Glomerular visceral epithelial cell (primary cell): ENCODE results near the gene TSPAN18.
A peak's percentile ranks its signal among the peaks of the same experiment; 100 is the strongest.

Source experiments
- DNase-seq: peaks from one replicate; pipeline ENCODE4 v3.0.0-alpha.2; 2016; ENCODE audit errors: extremely low spot score

TSPAN18 gene

DNA sequence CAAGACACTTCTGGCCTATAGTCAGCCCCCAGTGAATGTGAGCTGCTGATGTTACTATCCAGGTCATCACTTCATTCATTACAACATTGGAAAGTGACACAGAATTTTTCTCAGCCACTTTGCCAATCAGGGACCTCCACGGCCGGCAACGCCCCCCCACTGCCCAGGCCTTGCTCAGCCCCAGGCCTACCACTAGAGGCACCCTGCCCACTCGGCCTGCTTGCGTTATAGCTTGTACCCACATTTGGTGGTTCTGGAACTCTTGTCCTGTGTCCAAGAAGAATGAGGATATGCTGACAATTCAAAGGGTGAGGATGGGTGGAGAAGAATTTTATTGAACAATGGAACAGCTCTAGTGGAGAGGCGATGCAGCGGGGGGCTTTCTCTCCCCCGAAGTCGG lies 96.2 kb downstream of the TSPAN18 start:
- no peak for DNase-seq

DNA sequence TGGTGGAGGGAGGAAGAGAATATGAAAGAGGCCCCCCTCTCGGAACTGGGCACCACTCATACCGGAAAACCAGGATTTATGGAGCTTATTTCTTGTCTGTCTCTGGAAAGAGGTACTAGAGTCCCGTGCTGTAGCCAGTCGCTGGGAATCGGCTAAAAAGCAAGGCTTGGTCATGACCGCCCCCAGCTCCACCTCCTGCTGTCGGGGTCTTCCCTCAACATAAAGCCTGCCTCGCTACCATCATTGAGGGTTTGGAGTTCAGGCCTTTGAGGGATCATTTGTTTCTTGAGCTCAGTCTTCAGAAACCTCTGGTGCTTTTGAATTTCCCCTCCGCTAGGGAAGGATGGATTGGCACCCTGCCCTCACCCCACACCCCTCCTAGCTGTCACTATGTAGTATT lies 97.1 kb downstream of the TSPAN18 start:
- no peak for DNase-seq

DNA sequence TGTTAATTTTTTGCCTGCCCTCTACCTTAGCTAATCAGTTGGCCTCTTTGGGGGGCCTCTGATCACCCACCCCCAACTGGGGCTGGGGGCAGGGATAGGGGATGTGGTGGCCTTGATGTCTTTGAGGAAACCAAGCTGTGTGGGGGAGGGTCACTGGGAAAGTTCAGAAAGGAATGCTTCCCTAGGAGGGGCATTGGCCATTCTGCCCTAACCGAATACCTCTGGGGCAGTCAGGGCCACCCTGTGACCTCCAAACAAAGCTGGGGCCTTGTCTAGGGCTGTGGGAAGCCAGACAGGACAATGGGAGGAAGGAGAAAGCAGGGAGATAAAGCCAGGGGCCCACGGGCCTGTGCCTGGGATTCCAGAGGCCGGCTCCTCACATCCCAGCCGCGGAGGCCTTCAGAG lies 97.5 kb downstream of the TSPAN18 start:
- no peak for DNase-seq

DNA sequence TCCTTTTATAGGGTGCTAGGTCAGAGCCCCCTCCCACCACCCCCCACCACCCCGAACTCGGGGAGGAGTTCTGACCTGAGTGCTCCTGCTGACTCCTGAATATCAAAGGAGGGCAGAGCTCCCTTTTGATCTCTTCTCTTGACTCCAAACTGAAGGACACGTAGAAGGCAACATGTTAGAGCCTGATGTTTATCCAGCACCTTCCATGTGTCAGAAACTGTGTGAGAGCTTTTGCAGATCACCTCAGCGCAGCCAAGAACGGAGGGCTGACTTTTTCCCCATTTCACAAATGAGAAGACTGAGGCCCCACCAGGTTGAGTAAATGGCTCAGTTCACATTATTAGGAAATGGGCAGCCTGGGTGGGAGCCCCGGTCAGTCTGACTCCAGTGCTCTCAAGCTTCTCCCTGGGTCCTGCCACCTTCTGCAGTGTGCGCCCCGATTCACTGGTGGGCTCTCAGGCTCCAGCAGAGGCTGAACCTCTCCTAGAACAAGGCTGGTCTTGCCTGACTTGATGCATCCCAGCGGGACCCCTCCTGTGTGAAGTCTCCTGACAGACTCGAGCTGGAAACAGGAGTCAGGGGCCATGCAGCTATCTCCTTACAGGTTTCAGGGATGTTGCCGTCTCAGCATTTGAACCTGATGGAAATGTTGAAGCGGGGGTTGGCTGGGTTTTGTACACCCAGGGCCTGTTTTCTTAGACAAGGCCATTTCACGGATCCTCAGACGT lies 98.5 kb downstream of the TSPAN18 start:
- DNase-seq, result no peak

DNA sequence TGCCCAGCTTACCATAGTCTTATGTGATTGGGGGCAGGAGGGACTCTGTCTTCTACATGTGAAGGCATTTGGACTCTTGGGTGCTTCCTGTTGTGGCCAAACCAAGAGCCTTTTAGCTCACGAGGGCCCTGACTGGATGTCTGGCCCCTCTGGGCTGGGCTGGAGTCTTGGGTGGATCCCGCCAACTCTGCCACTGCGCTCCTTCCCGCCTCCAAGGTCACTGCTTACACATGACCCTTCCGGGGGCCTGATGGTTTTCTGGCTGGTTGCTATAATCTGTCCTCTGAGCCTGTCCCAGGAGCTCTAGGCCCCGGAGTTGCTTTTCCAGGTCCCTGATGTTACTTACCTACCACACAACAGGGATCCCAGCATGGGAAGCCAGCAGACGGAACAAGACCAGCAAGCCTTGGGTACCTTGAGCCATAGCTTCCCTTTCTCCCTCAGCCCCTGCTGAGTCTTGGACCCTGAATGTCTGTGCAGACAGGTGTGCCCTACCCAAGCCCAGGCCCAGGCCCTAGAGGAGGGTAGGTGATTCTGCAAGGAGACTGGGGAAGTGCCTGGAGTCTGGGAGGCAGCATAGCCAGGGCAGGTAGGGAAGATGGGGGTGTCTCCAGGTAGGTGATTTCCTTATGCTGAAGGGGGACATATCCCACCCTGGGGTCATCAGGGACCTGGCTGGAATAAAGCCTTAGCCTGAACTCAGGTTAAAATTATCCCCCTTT lies 100.3 kb downstream of the TSPAN18 start:
- no peak for DNase-seq

DNA sequence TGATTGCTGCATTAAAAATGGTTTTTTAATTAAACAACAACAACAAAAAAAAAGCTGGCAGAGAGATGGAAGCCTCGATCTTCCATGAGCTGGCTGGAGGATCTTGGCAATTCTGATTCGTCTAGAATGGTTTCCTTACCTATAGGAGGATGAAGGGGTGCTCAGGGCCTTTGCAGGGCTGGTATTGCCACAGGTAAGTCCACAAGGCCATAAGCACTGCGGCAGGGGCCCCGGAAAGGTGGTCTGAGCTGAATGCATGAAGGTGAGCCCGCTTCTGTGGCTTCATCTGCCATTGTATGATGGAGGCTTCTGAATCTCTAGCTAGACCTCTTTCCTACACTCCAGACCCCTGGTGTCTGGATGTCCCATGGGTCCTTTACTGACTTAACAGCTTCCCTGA lies 101.5 kb downstream of the TSPAN18 start:
- no peak for DNase-seq

DNA sequence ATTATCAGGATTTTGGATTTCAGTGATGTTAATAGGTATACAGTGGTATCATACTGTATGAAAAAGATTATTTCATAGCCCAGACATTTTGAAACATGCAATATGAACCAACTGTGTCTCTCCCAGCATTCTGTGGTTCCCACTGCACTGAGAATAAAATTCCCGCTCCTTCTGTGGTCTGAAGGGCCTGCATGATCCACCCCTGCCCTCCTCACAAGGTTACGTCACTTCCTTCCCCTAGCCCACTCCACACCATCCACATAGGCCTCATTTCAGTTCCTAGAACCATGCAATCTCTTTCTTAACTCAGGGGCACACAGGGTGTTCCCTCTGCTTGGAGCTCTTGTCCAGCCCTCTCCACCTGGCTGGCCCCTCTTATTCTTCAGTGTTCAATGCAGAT lies 103.1 kb downstream of the TSPAN18 start:
- no peak for DNase-seq

DNA sequence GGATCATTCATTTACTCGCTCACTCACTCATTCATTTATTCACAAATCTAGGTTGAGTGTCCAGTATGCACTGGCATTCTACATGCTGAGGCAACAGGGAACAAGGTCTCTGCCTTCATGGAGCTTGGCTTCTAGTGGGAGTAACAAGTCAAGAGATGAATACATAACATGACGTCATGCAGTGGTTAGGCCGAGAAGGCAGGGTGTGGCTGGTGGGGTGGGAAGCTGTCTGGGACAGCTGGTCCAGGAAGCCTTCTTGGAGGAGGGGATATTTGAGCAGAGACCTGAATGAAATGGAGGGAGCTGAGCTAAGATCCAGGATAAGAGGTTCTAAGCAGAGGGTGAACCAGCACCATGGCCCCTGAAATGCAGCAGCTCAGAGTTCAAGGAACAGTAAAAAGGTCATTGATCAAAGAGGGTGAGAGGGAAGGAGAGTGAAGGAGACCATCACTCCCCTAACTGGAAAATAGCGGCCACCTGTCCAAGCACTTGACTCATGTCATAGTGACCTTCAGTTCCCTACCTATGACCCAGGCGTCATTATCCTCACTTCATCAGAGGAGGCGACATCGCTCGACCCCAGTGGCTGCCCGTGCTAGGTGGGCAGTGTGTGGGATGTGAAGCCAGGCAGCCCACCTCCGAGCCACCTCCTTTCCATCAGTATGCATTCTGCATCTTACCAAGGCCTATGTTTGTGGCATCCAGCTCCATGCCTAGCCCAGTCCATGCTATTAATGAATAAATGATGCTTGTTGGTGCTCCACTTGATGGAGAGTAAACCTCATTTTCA lies 105.0 kb downstream of the TSPAN18 start:
- DNase-seq, result no peak

DNA sequence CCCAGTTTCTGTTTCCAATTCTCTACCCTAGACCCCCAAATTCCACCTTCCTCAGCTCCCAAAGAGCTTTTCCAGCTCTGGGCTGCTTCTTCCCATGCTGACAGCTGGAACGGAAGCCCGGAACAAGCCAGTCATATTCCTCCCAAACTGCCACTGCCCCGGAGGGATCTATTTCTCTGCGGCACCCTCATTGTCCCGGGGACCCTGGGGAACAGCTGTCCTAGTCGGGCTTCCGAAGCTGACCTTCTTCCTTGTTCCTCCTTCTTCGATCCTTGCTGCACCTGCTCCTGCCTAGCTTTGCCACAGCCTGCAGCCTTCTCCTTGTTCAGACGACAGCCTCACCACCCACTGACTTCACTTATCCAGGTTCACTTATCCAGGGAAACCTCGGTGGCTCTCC lies 105.7 kb downstream of the TSPAN18 start:
- DNase-seq, result no peak

DNA sequence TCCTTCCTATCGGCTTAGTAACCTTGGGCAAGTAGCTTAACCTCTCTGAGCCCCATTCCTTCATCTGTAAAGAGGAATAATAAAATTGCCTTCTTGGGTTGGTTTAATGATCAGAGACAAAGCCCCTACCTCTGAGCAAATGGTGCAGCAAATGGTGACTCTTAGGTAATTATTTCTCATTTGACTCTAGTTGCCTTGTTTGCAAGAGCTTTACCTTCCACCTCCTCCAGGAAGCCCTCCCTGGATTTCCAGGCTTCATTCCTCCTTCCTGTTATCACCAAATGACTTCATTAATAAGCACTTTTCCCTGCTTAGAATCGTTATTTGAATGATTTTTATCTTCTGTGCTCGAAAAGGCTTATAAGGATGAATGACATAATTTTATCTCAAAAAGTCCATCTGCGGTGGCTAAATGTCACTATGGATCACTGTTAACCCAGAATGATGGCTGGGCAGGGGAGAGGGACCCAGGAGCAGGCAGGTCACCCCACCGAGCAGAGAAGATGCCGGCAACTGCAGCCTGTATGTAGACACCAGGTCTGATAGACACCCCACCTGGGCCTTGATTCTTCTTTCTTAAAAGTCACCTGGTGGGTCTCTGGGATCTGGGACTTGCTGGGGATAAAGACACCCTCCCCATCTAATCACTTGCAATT lies 106.6 kb downstream of the TSPAN18 start:
- no peak for DNase-seq

DNA sequence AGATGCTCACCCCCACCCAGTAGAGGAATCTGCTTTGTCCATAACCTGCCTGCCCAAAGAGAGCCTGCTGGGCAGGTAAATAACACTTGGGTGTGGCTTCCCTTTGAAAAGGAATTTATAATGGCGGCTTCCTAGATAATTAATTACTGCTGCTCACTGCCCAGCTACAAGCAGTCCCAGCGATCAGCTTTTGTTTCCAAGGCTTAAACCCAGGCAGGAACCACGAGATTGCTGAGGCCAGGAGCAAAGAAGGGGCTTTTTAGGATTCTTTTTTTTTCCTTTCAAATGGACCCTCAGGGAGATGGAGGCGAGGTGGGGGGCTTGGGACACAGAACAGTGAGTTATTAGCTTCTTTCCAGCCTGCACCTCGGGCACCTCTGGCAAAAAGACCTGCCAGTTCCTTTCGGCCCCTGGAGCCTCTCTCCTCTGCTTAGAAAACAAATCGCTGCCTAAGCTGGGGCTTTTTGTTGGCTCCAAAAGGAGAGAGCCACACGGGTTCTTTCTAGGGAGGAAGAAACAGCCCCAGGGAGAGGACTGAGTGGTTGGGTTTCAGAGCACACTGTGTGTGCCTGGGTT lies 107.2 kb downstream of the TSPAN18 start:
- DNase-seq, result no peak

DNA sequence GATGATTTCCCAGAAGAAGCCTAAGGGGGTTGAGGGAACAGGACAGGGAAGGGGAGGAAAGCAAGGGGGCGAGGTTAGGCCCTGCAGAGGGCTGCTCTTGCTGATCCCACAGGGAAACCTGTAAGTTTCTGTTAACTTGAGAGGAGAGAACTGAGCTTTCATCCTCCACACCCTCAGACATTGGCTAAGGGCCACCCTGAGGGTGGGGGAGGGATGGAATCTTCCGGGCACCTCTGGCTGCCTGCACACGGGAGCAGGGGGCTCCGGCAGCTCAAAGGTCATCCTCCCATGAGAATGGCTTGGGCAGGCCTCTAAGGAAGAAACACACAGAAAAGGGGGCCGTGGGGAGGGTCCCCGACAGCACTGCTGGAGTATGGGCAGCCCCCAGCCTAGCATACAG lies 108.1 kb downstream of the TSPAN18 start:
- DNase-seq, result no peak

DNA sequence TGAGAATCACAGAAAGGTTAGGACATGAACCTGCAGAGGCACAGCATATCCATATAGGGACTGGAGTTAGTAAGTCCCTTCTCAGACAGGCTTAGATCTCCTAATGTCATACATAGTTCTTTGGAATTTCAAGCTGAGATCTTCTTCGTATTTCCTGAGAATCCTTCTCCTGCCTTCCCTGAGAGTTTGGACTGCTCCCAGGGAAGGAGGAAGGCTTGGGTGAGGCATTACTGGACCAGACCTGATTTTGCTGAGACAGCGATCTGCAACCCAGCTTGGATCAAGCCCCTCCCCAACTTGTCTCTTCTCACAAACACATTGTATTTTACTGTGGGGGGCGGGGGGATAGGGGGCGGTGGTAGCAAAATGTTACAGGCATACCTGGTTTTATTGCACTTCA lies 108.5 kb downstream of the TSPAN18 start:
- no peak for DNase-seq

DNA sequence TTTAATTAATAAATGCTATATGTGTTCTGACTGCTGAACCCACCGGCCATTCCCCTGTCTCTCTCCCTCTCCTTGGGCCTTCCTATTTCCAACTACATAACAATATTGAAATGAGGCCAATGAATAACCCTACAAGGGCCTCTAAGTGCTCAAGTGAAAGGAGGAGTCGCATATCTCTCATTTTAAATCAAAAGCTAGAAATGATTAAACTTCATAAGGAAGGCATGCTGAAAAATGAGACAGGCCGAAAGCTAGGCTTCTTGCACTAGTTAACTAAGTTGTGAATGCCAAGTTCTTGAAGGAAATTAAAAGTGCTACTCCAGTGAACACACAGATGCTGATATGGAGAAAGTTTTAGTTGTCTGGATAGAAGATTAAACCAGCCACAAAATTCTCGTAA lies 109.2 kb downstream of the TSPAN18 start:
- DNase-seq, result peak; percentile 42

DNA sequence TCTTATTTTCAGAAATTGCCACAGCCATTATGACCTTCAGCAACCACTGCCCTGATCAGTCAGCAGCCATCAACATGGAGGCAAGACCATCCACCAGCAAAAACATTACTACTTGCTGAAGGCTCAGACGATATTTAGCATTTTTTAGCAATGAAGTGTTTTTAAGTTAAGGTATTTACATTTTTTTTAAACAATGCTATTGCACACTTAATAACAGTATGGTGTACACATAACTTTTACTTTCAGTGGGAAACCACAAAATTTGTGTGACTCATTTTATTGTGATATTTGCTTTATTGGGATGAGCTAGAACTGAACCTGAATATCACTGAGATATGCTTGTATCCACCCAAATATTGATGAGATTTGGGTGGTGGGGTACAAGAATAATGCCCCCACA lies 110.9 kb downstream of the TSPAN18 start:
- no peak for DNase-seq

DNA sequence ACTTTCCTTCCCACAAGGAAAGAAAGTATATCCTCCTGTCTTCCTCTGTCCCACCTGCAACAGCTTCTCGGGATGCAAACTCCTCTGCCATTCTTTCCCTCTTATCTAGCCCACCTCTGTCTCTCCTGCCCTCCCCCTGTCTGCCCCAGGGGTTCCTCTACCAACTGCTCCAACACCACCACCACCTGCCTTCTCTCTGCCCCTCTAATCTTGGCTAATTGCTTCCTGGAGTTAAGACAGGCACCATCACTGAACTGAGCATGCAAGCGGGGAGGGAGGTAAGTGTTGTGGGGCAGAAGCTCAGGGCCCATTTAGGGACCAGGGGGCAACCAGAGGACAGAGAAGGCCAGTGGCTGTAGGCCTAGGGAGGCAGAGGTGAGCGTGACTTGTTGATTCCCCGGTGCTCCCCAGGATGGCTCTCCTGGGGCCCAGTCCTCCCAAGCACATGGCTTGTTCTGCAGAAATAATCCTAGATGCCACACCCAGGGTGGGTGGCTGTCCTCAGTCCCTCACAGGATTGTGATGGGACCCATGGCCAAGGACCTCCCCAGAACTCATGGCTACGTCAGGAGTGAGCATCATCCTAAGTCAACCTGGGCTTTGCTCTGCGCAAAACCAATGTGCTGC lies 112.8 kb downstream of the TSPAN18 start:
- no peak for DNase-seq

DNA sequence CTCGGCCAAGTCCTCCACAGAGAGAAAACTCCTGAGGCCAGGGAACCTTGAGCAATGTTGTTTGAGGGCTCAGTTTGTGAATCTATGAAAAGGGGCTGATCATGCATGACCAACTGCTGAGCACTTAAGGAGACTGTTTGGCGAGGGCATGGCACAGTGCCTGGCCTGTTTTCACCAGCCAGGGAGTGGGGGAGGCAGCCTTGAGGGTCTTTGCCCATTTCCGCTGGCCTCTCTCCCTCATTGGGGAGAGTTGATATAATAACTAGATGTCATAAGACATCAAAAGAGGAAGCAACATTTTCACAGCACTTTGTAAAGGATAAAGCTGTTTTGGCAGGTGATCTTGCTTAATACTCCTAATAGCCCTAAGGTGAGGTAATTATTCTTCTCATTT lies 113.3 kb downstream of the TSPAN18 start:
- DNase-seq, result no peak

DNA sequence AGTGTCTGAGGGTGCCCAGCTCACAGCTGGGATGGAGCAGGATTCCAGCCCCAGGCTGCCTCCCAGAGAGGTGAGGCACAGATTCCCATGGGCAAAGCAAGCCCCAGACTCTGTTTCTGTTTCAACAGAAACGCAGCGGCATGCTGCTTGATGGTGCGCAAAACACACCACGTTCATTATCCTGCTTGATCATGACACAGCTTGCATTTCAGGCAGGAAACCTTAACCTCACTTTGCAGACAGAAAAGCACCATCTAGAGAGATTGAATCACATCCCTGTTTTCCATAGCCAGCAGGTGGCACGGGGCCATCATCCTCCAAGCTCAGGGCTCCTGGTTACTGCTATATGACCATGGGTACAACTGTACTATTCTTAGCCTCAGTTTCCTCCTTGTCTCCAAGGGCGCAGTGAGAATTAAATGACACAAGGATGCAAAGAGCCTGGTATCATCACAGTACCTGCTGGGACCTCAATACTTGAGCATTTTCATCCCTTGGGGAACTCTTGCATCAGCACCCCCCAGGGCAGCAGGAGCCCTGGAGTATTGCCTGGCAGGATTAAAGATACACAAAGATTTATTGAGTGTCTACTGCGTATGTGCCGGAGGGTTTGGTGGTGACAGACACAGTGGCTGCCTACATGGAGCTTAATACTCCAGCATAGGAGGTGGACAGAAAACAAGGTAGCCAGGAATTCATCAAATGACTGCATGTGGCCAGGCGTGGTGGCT lies 113.9 kb downstream of the TSPAN18 start:
- DNase-seq, result peak; percentile 27

DNA sequence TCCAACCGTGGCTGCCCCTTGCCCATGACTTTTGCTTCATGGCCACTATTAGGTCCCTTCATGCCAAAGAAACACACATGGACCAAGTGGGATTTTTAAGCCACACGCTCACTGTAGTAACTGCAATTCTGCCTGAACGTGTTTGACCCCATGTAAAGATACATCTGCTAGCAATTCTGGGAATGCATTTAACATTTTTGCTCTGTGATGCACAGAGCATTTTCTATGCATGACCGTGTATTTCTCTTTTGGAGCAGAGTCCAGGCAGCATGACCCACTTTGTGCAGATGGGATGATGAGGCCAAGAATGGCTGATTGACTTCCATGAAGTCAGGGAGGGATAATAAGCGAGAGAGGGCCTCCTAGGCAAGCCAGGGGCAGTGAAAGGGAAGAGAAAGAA lies 115.5 kb downstream of the TSPAN18 start:
- DNase-seq, result peak; percentile 85

DNA sequence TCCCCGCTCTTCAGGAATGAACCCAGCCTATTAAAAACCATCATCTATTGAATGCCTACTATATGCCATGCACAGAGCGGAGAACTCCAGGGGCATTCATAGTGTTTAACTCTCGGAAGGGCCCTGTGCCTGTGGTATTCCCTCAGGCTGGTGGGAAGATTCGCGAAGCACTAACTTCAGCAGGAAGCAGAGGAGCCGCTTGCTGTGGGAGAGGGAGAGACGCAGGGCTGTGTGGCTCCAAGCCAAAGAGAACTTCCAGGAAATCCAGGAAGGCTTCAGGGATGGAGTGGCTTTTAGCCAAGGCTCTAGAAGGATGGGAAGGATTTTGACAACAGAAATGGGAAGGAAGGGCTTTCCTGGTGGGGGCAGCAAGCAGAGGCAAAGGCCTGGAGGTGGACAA lies 120.1 kb downstream of the TSPAN18 start:
- no peak for DNase-seq

DNA sequence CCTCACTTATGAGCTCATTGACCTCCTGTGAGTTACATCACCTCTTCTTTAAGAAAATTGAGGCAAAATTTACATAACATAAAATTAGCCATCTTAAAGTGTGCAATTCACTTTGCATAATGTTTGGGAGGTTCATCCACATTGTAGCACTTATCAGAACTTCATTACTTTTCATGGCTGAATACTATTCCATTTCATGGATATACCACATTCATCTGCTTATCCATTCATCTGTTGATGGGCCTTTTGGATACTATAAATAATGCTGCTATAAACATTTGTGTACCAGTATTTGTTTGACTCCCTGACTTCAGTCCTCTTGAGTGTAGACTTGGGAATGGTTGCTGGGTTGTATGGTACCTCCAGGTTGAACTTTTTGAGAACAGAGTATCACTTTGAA lies 120.6 kb downstream of the TSPAN18 start:
- no peak for DNase-seq
